ENCODE measurements around the gene LHFPL5.

LHFPL5 gene

GRCh38 chr6:35857853-35858252 lies 52.7 kb downstream of the LHFPL5 start:
- no peak for DNase-seq

- no peak for DNase-seq
These were observed 54.2 kb downstream of the LHFPL5 start for GRCh38 chr6:35859367-35859766.
